Renal pelvis (tissue), 4 donors: ENCODE results near the gene SH3RF1. TPM values are rescaled to one million over a fixed set of nuclear protein-coding genes. Genes with fewer than 3 reads are reported as not detected.

ENCODE experiments used
- DNase-seq: peaks from one replicate; pipeline ENCODE4 v3.0.0-alpha.2; 2013
- polyA plus RNA-seq, 3 donors: library from polyadenylated mRNA; unstranded; fragments of 120-200 nt; gene quantifications; one replicate each; pipeline ENCODE4 v1.2.1, GENCODE V29; 2013; ENCODE audit not compliant: insufficient read length in 3 of 3

The SH3RF1 gene
- polyA plus RNA-seq, 3 donors, result 27.9 to 32.2 (median 29.5) TPM

- DNase-seq, result no peak
Measured at GRCh38 chr4:169137558-169137920, 133.2 kb downstream of the SH3RF1 start.

- DNase-seq, result no peak
Measured at GRCh38 chr4:169136796-169137557, 133.8 kb downstream of the SH3RF1 start.

- no peak for DNase-seq
Measured at GRCh38 chr4:169136330-169136729, 134.4 kb downstream of the SH3RF1 start.

GRCh38 chr4:169135776-169136175 is 135.0 kb downstream of the SH3RF1 start:
- DNase-seq, result no peak

GRCh38 chr4:169133932-169134331 is 136.8 kb downstream of the SH3RF1 start:
- no peak for DNase-seq

- no peak for DNase-seq
Measured at GRCh38 chr4:169132561-169133305, 138.0 kb downstream of the SH3RF1 start.

GRCh38 chr4:169131556-169132208 is 139.1 kb downstream of the SH3RF1 start:
- DNase-seq, result no peak

- DNase-seq, result no peak
Measured at GRCh38 chr4:169128902-169129301, 141.9 kb downstream of the SH3RF1 start.

- no peak for DNase-seq
Measured at GRCh38 chr4:169127314-169127713, 143.4 kb downstream of the SH3RF1 start.

- no peak for DNase-seq
Measured at GRCh38 chr4:169124661-169125060, 146.1 kb downstream of the SH3RF1 start.

- DNase-seq, result no peak
Measured at GRCh38 chr4:169122422-169122821, 148.3 kb downstream of the SH3RF1 start.

GRCh38 chr4:169121861-169122382 is 148.8 kb downstream of the SH3RF1 start:
- no peak for DNase-seq

GRCh38 chr4:169120624-169121023 is 150.1 kb downstream of the SH3RF1 start:
- no peak for DNase-seq

- no peak for DNase-seq
Measured at GRCh38 chr4:169119536-169119935, 151.2 kb downstream of the SH3RF1 start.

GRCh38 chr4:169117591-169118081 is 153.1 kb downstream of the SH3RF1 start:
- DNase-seq, result no peak

- no peak for DNase-seq
Measured at GRCh38 chr4:169116270-169116901, 154.4 kb downstream of the SH3RF1 start.

GRCh38 chr4:169115897-169116254 is 154.9 kb downstream of the SH3RF1 start:
- DNase-seq, result no peak

- no peak for DNase-seq
Measured at GRCh38 chr4:169115144-169115896, 155.4 kb downstream of the SH3RF1 start.

- DNase-seq, result no peak
Measured at GRCh38 chr4:169114341-169114974, 156.3 kb downstream of the SH3RF1 start.

- no peak for DNase-seq
Measured at GRCh38 chr4:169110633-169111032, 160.1 kb downstream of the SH3RF1 start.
